H9 (cell line): ENCODE measurements around the gene MAPKAP1. TPM values are rescaled to one million over a fixed set of nuclear protein-coding genes. Genes with fewer than 3 reads are reported as not detected.

Experiments used
- DNase-seq: peaks from one replicate; pipeline ENCODE4 v3.0.0-alpha.2; 2017
- H2AFZ ChIP-seq: one replicate; pipeline ENCODE4 v1.6.1; 2013; ENCODE audit warnings: mild to moderate bottlenecking, low read length, control low read depth, moderate library complexity
- H2AK5ac ChIP-seq: 2 replicates; pipeline ENCODE4 v1.6.1; 2013; ENCODE audit warnings: low read length, control low read depth, mixed read lengths; ENCODE audit not compliant: insufficient read length
- H2BK120ac ChIP-seq: one replicate; pipeline ENCODE4 v1.6.1; 2013; ENCODE audit warnings: low read depth, mild to moderate bottlenecking, low read length, control low read depth, inconsistent platforms; ENCODE audit not compliant: poor library complexity, severe bottlenecking
- H2BK12ac ChIP-seq: 2 replicates; pipeline ENCODE4 v1.6.1; 2013; ENCODE audit warnings: low read length, control low read depth, mixed read lengths, low read depth; ENCODE audit not compliant: insufficient read length
- H2BK15ac ChIP-seq: 2 replicates; pipeline ENCODE4 v1.6.1; 2013; ENCODE audit warnings: low read depth, low read length, control low read depth
- H2BK20ac ChIP-seq: one replicate; pipeline ENCODE4 v1.6.1; 2013; ENCODE audit warnings: low read depth, mild to moderate bottlenecking, low read length, control low read depth, inconsistent platforms; ENCODE audit not compliant: poor library complexity, severe bottlenecking
- H2BK5ac ChIP-seq: 2 replicates; pipeline ENCODE4 v1.6.1; 2013; ENCODE audit warnings: low read length, control low read depth, mixed read lengths; ENCODE audit not compliant: insufficient read length
- H3K14ac ChIP-seq: 2 replicates; pipeline ENCODE4 v1.6.1; 2013; ENCODE audit warnings: low read length, control low read depth; ENCODE audit not compliant: insufficient read depth
- H3K18ac ChIP-seq: 2 replicates; pipeline ENCODE4 v1.6.1; 2013; ENCODE audit warnings: low read depth, mild to moderate bottlenecking, mixed read lengths, low read length, control low read depth; ENCODE audit not compliant: insufficient read length
- H3K23ac ChIP-seq: 2 replicates; pipeline ENCODE4 v1.6.1; 2013; ENCODE audit warnings: low read length, control low read depth, mixed read lengths, low read depth; ENCODE audit not compliant: insufficient read length
- H3K23me2 ChIP-seq: 2 replicates; pipeline ENCODE4 v1.6.1; 2013; ENCODE audit warnings: low read depth, mild to moderate bottlenecking, mixed read lengths, low read length, control low read depth; ENCODE audit not compliant: insufficient read length, poor library complexity, severe bottlenecking
- H3K27ac ChIP-seq: 2 replicates; pipeline ENCODE4 v1.5.1; 2013; ENCODE audit warnings: low read length, control low read depth, mixed read lengths, low read depth; ENCODE audit not compliant: insufficient read length
- H3K27me3 ChIP-seq: 2 replicates; pipeline ENCODE4 v1.6.1; 2013; ENCODE audit warnings: low read length, control low read depth, inconsistent platforms; ENCODE audit not compliant: insufficient read depth
- H3K4ac ChIP-seq: 2 replicates; pipeline ENCODE4 v1.6.1; 2013; ENCODE audit warnings: low read depth, mild to moderate bottlenecking, control low read depth, inconsistent platforms, low read length, moderate library complexity
- H3K4me1 ChIP-seq: 2 replicates; pipeline ENCODE4 v1.6.1; 2013; ENCODE audit warnings: low read length, control low read depth, inconsistent platforms; ENCODE audit not compliant: insufficient read depth
- H3K4me2 ChIP-seq: 2 replicates; pipeline ENCODE4 v1.6.1; 2013; ENCODE audit warnings: low read length, control low read depth, mixed read lengths; ENCODE audit not compliant: insufficient read length, insufficient read depth
- H3K56ac ChIP-seq: 2 replicates; pipeline ENCODE4 v1.6.1; 2013; ENCODE audit warnings: low read depth, mild to moderate bottlenecking, mixed read lengths, low read length, control low read depth; ENCODE audit not compliant: insufficient read length
- H3K79me1 ChIP-seq: 2 replicates; pipeline ENCODE4 v1.6.1; 2013; ENCODE audit warnings: low read depth, mild to moderate bottlenecking, moderate library complexity, low read length, control low read depth, inconsistent platforms; ENCODE audit not compliant: insufficient read depth, poor library complexity, severe bottlenecking
- H3K79me2 ChIP-seq: 2 replicates; pipeline ENCODE4 v1.6.1; 2013; ENCODE audit warnings: low read length, control low read depth, inconsistent platforms; ENCODE audit not compliant: insufficient read depth
- H3K9ac ChIP-seq: 2 replicates; pipeline ENCODE4 v1.6.1; 2013; ENCODE audit warnings: low read length, control low read depth, mixed read lengths; ENCODE audit not compliant: insufficient read length; ENCODE audit errors: extremely low read depth
- H3K9me3 ChIP-seq: one replicate; pipeline ENCODE4 v1.6.1; 2013; ENCODE audit warnings: low read depth, low read length, inconsistent platforms; ENCODE audit not compliant: control insufficient read depth
- H3T11ph ChIP-seq: one replicate; pipeline ENCODE4 v1.6.1; 2013; ENCODE audit warnings: mild to moderate bottlenecking, low read length, control low read depth, inconsistent platforms
- H4K20me1 ChIP-seq: one replicate; pipeline ENCODE4 v1.6.1; 2013; ENCODE audit not compliant: control insufficient read depth, insufficient read length, insufficient read depth
- H4K5ac ChIP-seq: 2 replicates; pipeline ENCODE4 v1.6.1; 2013; ENCODE audit warnings: low read depth, mild to moderate bottlenecking, mixed read lengths, low read length, control low read depth; ENCODE audit not compliant: insufficient read length
- H4K8ac ChIP-seq: replicated peaks from 2 replicates; pipeline ENCODE4 v1.6.1; 2013; ENCODE audit warnings: low read length, control low read depth, mixed read lengths, low read depth; ENCODE audit not compliant: insufficient read length
- H4K91ac ChIP-seq: 2 replicates; pipeline ENCODE4 v1.6.1; 2013; ENCODE audit warnings: low read depth, mild to moderate bottlenecking, moderate library complexity, mixed read lengths, low read length, control low read depth; ENCODE audit not compliant: insufficient read length
- H3K27ac Mint-ChIP-seq, 3 experiments: 2 replicates in 2 of 3; 3 replicates in 1 of 3; pipeline ENCODE4 v1.8.0; 2020 to 2021; ENCODE audit warnings: mixed read lengths in 3 of 3, mild to moderate bottlenecking in 1 of 3, moderate library complexity in 1 of 3
- H3K27me3 Mint-ChIP-seq: 2 replicates; pipeline ENCODE4 v1.8.0; 2021; ENCODE audit warnings: low read depth, mild to moderate bottlenecking, moderate library complexity, mixed read lengths
- H3K36me3 Mint-ChIP-seq, 3 experiments: 2 replicates in 2 of 3; 3 replicates in 1 of 3; pipeline ENCODE4 v1.8.0; 2020 to 2021; ENCODE audit warnings: low read depth in 3 of 3, mixed read lengths in 3 of 3; ENCODE audit not compliant: insufficient read depth in 1 of 3
- H3K4me1 Mint-ChIP-seq, 2 experiments: 2 replicates each; pipeline ENCODE4 v1.8.0; 2020; ENCODE audit warnings: mixed read lengths in 2 of 2
- H3K4me3 Mint-ChIP-seq, 2 experiments: 2 replicates in 1 of 2; 3 replicates in 1 of 2; pipeline ENCODE4 v1.8.0; 2020 to 2021; ENCODE audit warnings: mild to moderate bottlenecking in 2 of 2, mixed read lengths in 2 of 2, moderate library complexity in 1 of 2
- H3K9me3 Mint-ChIP-seq, 2 experiments: 2 replicates in 1 of 2; 3 replicates in 1 of 2; pipeline ENCODE4 v1.8.0; 2020; ENCODE audit warnings: mild to moderate bottlenecking in 2 of 2, mixed read lengths in 2 of 2, moderate library complexity in 1 of 2
- CTCF ChIP-seq: fragments of 200-600 bp; sonication (generic); conservative IDR thresholded peaks from 3 replicates; pipeline ENCODE4 v1.8.0; 2021; ENCODE audit warnings: antibody characterized with exemption, mild to moderate bottlenecking
- WGBS: extraction: QIAGEN DNeasy Blood & Tissue Kit; methylation state at CpG from one replicate; pipeline ENCODE4 v1.1.7; 2013; ENCODE audit warnings: missing lambda C conversion rate, low lambda C conversion rate, mixed read lengths; ENCODE audit not compliant: insufficient read length; ENCODE audit errors: extremely low coverage; 5-methylcytosine and 5-hydroxymethylcytosine counted together
- total RNA-seq: library from RNA; stranded (reverse); gene quantifications from 2 replicates; pipeline ENCODE4 v1.2.1, GENCODE V29; 2021

The MAPKAP1 gene
- total RNA-seq, 1 experiment from 2014 or later, result 97.0 TPM

GRCh38 chr9:125591888-125592287 is 115.1 kb downstream of the MAPKAP1 start:
- Histone ChIP-seq H3K27ac (no peak overlapping the region), H2BK120ac (no peak overlapping the region), H3K23ac (no peak overlapping the region), H3K79me1 (peaks cover 8% of the 10 kb centered on the region), H3K56ac (no peak overlapping the region), H2BK20ac (no peak overlapping the region), H3K4me2 (no peak overlapping the region), H3K9ac (no peak overlapping the region), H4K20me1 (no peaks in the 10 kb centered on the region), H4K91ac (no peak overlapping the region), H4K8ac (no peak overlapping the region), H2BK5ac (no peak overlapping the region), H2BK15ac (no peak overlapping the region), H2AK5ac (no peak overlapping the region), H2BK12ac (no peak overlapping the region), H3K14ac (no peak overlapping the region), H3K23me2 (no peaks in the 10 kb centered on the region), H3K4ac (no peak overlapping the region), H3K18ac (no peak overlapping the region), H3K4me1 (peaks cover 3% of the 10 kb centered on the region), H2AFZ (no peak overlapping the region), H3T11ph (no peak overlapping the region), H3K27me3 (no peaks in the 10 kb centered on the region), H4K5ac (no peak overlapping the region), H3K9me3 (no peaks in the 10 kb centered on the region), H3K79me2 (peaks cover 2% of the 10 kb centered on the region; the same call in 1 of the 2 replicates)
- peaks cover 10 to 12% of the 10 kb centered on the region in 2 experiments for H3K4me1 Mint-ChIP-seq
- no peak overlapping the region for H3K4me3 Mint-ChIP-seq
- no peak overlapping the region for H3K27ac Mint-ChIP-seq
- WGBS, result no CpG with 5 or more reads among the region's 4 CpGs
- no peak for TF ChIP-seq CTCF
- H3K36me3 Mint-ChIP-seq, result peaks cover 0 to 7% (median 0%) of the 10 kb centered on the region in 3 experiments; a peak in 4 of 7 replicates
- no peak for DNase-seq
- H3K27me3 Mint-ChIP-seq, result 0 out of 2 replicates have a peak, but pooled peaks cover under 1% of the 10 kb centered on the region
- no peaks in the 10 kb centered on the region for H3K9me3 Mint-ChIP-seq
